Fibroblast of the aortic adventitia (primary cell): Measurements from ENCODE around the gene PMEPA1. TPM values are rescaled to one million over a fixed set of nuclear protein-coding genes. Genes with fewer than 3 reads are reported as not detected.

Source experiments
- DNase-seq: peaks from one replicate; pipeline ENCODE4 v3.0.0-alpha.2; 2010; ENCODE audit warnings: low read depth
- H3K4me3 ChIP-seq: 2 replicates; pipeline ENCODE4 v1.5.1; 2011; ENCODE audit warnings: low read depth, mild to moderate bottlenecking, control low read depth, low read length, moderate library complexity
- CTCF ChIP-seq: IDR thresholded peaks from 2 replicates; pipeline ENCODE4 v1.5.1; 2011; ENCODE audit warnings: mild to moderate bottlenecking, low read length, control low read depth, inconsistent platforms; ENCODE audit not compliant: insufficient read depth
- total RNA-seq: library from RNA; depleted of rRNA; stranded (reverse); fragments of >200 nt; gene quantifications from 2 replicates; pipeline ENCODE4 v1.2.3, GENCODE V29; 2012; ENCODE audit warnings: low replicate concordance

PMEPA1 gene
- total RNA-seq, 1 donor = 1.4 TPM

GRCh38 chr20:57707849-57708693 is 1.7 kb downstream of the PMEPA1 start:
- peak; percentile 13 for DNase-seq
- peak overlapping the region; percentile 79 for H3K4me3 ChIP-seq

GRCh38 chr20:57707320-57707719 is 2.5 kb downstream of the PMEPA1 start:
- DNase-seq = no peak
- no peak for TF ChIP-seq CTCF

More at GRCh38 chr20:57707849-57708693, 1.7 kb downstream of the PMEPA1 start:
- TF ChIP-seq CTCF = no peak

GRCh38 chr20:57705127-57705899 is 4.5 kb downstream of the PMEPA1 start:
- DNase-seq = no peak
- TF ChIP-seq CTCF = no peak

More at GRCh38 chr20:57707320-57707719, 2.5 kb downstream of the PMEPA1 start:
- no peak overlapping the region for H3K4me3 ChIP-seq

GRCh38 chr20:57704245-57704644 is 5.6 kb downstream of the PMEPA1 start:
- TF ChIP-seq CTCF = no peak
- no peak overlapping the region for H3K4me3 ChIP-seq
- no peak for DNase-seq

More at GRCh38 chr20:57705127-57705899, 4.5 kb downstream of the PMEPA1 start:
- H3K4me3 ChIP-seq = no peak overlapping the region

- no peak for DNase-seq
- H3K4me3 ChIP-seq = no peak overlapping the region
- TF ChIP-seq CTCF = no peak
Measured at GRCh38 chr20:57703013-57703412, 6.8 kb downstream of the PMEPA1 start.

- H3K4me3 ChIP-seq = no peak overlapping the region
- no peak for DNase-seq
- no peak for TF ChIP-seq CTCF
Measured at GRCh38 chr20:57702521-57702920, 7.3 kb downstream of the PMEPA1 start.
